ENCODE measurements around the gene SDCCAG8.

- TF ChIP-seq CTCF (IDR thresholded peaks at IDR 0.05) (no peak), POLR2A (IDR thresholded peaks at IDR 0.05) (no peak)
These were observed 30.7 kb downstream of the SDCCAG8 start for GRCh38 chr1:243286409-243287122.

All from esophagus squamous epithelium (tissue), 4 donors.